Keratinocyte (primary cell): ENCODE measurements around the gene NHLH1. TPM values are rescaled to one million over a fixed set of nuclear protein-coding genes. Genes with fewer than 3 reads are reported as not detected.

Source experiments
- DNase-seq: peaks from one replicate; pipeline ENCODE4 v3.0.0-alpha.2; 2011; ENCODE audit warnings: low read depth, missing footprints, low spot score
- FAIRE-seq: peaks from 2 replicates; lab custom pipeline; 2011; peaks lifted over from hg19 to GRCh38; lab: Jason Lieb, UNC
- H2AFZ ChIP-seq: 2 replicates; pipeline ENCODE4 v1.6.0; 2012; ENCODE audit warnings: low read length, control low read depth, inconsistent platforms; ENCODE audit not compliant: control insufficient read depth
- H3K27ac ChIP-seq: 2 replicates; pipeline ENCODE4 v1.5.1; 2011; ENCODE audit warnings: low read length; ENCODE audit not compliant: control insufficient read depth, insufficient read depth
- H3K27me3 ChIP-seq: 3 replicates; pipeline ENCODE4 v1.6.0; 2011; ENCODE audit warnings: low read length; ENCODE audit not compliant: control insufficient read depth, insufficient read depth; ENCODE audit errors: extremely low read depth
- H3K36me3 ChIP-seq, 2 experiments: 2 replicates in 1 of 2; 3 replicates in 1 of 2; pipeline ENCODE4 v1.5.1; 2011; ENCODE audit warnings: low read length in 2 of 2, mild to moderate bottlenecking in 1 of 2; ENCODE audit not compliant: control insufficient read depth in 2 of 2, insufficient read depth in 2 of 2; ENCODE audit errors: extremely low read depth in 1 of 2
- H3K4me1 ChIP-seq: 3 replicates; pipeline ENCODE4 v1.5.1; 2011; ENCODE audit warnings: low read length; ENCODE audit not compliant: control insufficient read depth, insufficient read depth; ENCODE audit errors: extremely low read depth
- H3K4me2 ChIP-seq: 3 replicates; pipeline ENCODE4 v1.6.0; 2011; ENCODE audit warnings: low read depth, low read length; ENCODE audit not compliant: control insufficient read depth, insufficient read depth; ENCODE audit errors: extremely low read depth
- H3K4me3 ChIP-seq, 3 experiments: fragments of 200-600 bp in 1 of 3; sonication (generic) in 1 of 3; 2 replicates in 2 of 3; 3 replicates in 1 of 3; pipeline ENCODE4 v1.5.1; 2011 to 2016; ENCODE audit warnings: low read length in 3 of 3, mild to moderate bottlenecking in 3 of 3, control low read depth in 2 of 3, inconsistent platforms in 1 of 3, low read depth in 1 of 3, mixed read lengths in 1 of 3, mixed run types in 1 of 3, moderate library complexity in 1 of 3; ENCODE audit not compliant: control insufficient read depth in 2 of 3, insufficient read depth in 2 of 3; ENCODE audit errors: extremely low read depth in 1 of 3
- H3K79me2 ChIP-seq: 2 replicates; pipeline ENCODE4 v1.6.0; 2012; ENCODE audit warnings: low read length; ENCODE audit not compliant: control insufficient read depth, insufficient read depth
- H3K9ac ChIP-seq: 3 replicates; pipeline ENCODE4 v1.6.0; 2011; ENCODE audit warnings: low read length; ENCODE audit not compliant: control insufficient read depth, insufficient read depth; ENCODE audit errors: extremely low read depth
- H3K9me1 ChIP-seq: 3 replicates; pipeline ENCODE4 v1.6.0; 2011; ENCODE audit warnings: low read length; ENCODE audit not compliant: control insufficient read depth, insufficient read depth; ENCODE audit errors: extremely low read depth
- H3K9me3 ChIP-seq: 2 replicates; pipeline ENCODE4 v1.5.1; 2012; ENCODE audit warnings: low read depth, low read length; ENCODE audit not compliant: control insufficient read depth
- H4K20me1 ChIP-seq: 3 replicates; pipeline ENCODE4 v1.6.0; 2011; ENCODE audit warnings: low read length; ENCODE audit not compliant: control insufficient read depth, insufficient read depth; ENCODE audit errors: extremely low read depth
- EZH2 ChIP-seq: IDR thresholded peaks from one replicate; pipeline ENCODE4 v1.6.1; 2012; ENCODE audit warnings: inconsistent platforms, mild to moderate bottlenecking, low read length, moderate library complexity
- dilution Hi-C: fragments of 300-500 bp; cut with MboI; formaldehyde crosslinking; loops from one replicate; pipeline ENCODE4 v1.7.0; 2020; ENCODE audit warnings: low sequenced_read_pairs; ENCODE audit not compliant: extremely low pct_ligation_motif_present
- polyA plus RNA-seq, 5 experiments: library from polyadenylated mRNA; depleted of rRNA in 3 of 5; stranded (reverse) in 3 of 5; stranded (forward) in 1 of 5; unstranded in 1 of 5; fragments of >200 nt; gene quantifications; 1 replicate in 1 of 5; 2 replicates in 3 of 5; 3 replicates in 1 of 5; pipeline versions ENCODE4 v1.2.1 to v1.2.3, GENCODE V29; 2011 to 2012; ENCODE audit warnings: missing spikeins in 2 of 5, low read depth in 1 of 5, low replicate concordance in 1 of 5
- TF ChIP-seq, protein P1 (sequence below), 3 experiments: IDR thresholded peaks in 1 of 3; conservative IDR thresholded peaks in 1 of 3; optimal IDR thresholded peaks in 1 of 3; 2 replicates in 2 of 3; 3 replicates in 1 of 3; pipeline versions ENCODE3 to v1.5.1; 2011; ENCODE audit warnings: low read length in 3 of 3, mild to moderate bottlenecking in 3 of 3, moderate library complexity in 2 of 3, control low read depth in 1 of 3, inconsistent platforms in 1 of 3; ENCODE audit not compliant: insufficient read depth in 2 of 3; ENCODE audit errors: extremely low read depth in 1 of 3

Gene NHLH1
- polyA plus RNA-seq, 1 donor (not counting 4 experiments of a cell fraction or from before 2014, with no cell fraction given) = 0.13 TPM

DNA sequence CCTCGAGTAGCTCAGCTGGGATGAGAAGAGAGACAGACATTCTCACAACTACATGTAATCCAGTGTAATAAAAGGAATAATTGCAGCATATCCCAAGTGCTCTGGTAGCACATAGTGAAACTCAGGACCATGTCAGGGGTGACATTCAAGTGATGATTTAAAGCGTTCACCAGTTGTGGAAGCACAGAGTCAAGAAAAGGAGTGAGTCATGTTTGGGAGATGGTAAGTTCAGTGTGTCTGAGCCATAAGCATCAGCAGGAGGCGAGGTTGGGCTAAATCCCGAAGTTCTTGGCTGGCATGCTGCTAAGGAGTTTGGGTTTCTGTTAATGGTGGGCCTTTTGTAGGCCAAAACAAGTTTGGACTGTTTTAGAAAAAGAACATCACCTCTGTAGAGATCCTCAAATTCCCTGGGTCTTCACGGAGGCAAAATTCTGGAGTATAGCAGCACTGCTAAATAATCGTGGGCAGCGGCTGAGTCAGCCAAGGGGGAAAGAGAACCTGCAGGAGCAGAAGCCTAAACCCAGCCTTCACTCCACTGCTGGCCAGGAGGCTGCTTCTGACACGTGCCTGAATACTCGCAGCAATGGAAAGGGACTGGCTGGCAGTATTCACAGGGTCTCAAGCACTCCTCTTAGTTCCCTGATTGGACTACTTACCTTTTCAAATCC is 7.2 kb upstream of the NHLH1 start:
- Histone ChIP-seq H3K27ac (no peak overlapping the region), H3K27me3 (no peaks in the 10 kb centered on the region), H2AFZ (no peak overlapping the region), H3K4me2 (no peak overlapping the region), H3K4me3 (no peak overlapping the region), H3K9me3 (no peaks in the 10 kb centered on the region), H3K36me3 (peaks cover 34 to 35% of the 10 kb centered on the region in 2 experiments), H3K4me1 (no peaks in the 10 kb centered on the region), H3K9ac (no peak overlapping the region), H4K20me1 (no peaks in the 10 kb centered on the region), H3K9me1 (no peaks in the 10 kb centered on the region), H3K79me2 (no peaks in the 10 kb centered on the region)
- FAIRE-seq (no peak), DNase-seq (no peak)
- dilution Hi-C loops = no loop called here
- TF ChIP-seq, protein P1, sequence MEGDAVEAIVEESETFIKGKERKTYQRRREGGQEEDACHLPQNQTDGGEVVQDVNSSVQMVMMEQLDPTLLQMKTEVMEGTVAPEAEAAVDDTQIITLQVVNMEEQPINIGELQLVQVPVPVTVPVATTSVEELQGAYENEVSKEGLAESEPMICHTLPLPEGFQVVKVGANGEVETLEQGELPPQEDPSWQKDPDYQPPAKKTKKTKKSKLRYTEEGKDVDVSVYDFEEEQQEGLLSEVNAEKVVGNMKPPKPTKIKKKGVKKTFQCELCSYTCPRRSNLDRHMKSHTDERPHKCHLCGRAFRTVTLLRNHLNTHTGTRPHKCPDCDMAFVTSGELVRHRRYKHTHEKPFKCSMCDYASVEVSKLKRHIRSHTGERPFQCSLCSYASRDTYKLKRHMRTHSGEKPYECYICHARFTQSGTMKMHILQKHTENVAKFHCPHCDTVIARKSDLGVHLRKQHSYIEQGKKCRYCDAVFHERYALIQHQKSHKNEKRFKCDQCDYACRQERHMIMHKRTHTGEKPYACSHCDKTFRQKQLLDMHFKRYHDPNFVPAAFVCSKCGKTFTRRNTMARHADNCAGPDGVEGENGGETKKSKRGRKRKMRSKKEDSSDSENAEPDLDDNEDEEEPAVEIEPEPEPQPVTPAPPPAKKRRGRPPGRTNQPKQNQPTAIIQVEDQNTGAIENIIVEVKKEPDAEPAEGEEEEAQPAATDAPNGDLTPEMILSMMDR (optimal IDR thresholded peaks at IDR 0.05 in 1 of 3, IDR thresholded peaks at IDR 0.05 in 1 of 3, conservative IDR thresholded peaks at IDR 0.05 in 1 of 3; ENCODE audit: extremely low read depth in 1 of 3, insufficient read depth in 2 of 3, low read length in 3 of 3) = peak in 1 of 3 experiments; percentile 4
- TF ChIP-seq EZH2 = no peak

DNA sequence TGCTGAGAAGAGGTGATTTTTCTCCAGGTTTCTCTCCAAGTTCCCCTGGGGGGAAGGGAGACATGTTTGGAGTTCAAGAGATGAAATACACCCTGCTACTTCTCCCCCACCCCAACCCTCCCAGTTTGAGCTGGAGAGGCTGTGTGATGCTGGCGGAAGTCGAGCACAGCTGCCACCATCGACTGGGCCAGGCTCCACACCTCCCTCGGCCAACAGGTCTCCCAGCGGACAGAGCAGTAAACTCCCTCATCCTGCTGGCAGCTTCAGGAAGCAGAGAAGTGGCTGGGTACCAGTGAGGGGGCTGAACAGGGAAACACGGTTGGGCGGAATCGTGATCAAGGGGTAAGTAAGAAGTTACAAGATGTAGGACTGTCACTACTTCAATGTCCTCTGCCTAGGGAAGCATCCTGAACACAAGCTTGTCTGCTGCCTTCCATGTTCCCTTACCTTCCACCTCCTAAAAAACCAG is 6.6 kb upstream of the NHLH1 start:
- Histone ChIP-seq H3K27me3 (no peaks in the 10 kb centered on the region), H3K79me2 (no peaks in the 10 kb centered on the region), H3K9me3 (no peaks in the 10 kb centered on the region), H4K20me1 (no peaks in the 10 kb centered on the region), H3K4me3 (no peak overlapping the region), H2AFZ (no peak overlapping the region), H3K27ac (no peak overlapping the region), H3K4me2 (no peak overlapping the region), H3K9me1 (no peaks in the 10 kb centered on the region), H3K36me3 (peaks cover 28 to 35% of the 10 kb centered on the region in 2 experiments), H3K4me1 (no peaks in the 10 kb centered on the region), H3K9ac (no peak overlapping the region)
- DNase-seq = no peak
- no peak for FAIRE-seq
- dilution Hi-C loops = no loop called here
- no peak for TF ChIP-seq EZH2
- TF ChIP-seq, protein P1 (optimal IDR thresholded peaks at IDR 0.05 in 1 of 3, IDR thresholded peaks at IDR 0.05 in 1 of 3, conservative IDR thresholded peaks at IDR 0.05 in 1 of 3; ENCODE audit: extremely low read depth in 1 of 3, insufficient read depth in 2 of 3, low read length in 3 of 3) = no peak
